HepG2 (cell line): Measurements from ENCODE around the gene UBE2M. TPM values are rescaled to one million over a fixed set of nuclear protein-coding genes. Genes with fewer than 3 reads are reported as not detected.

Source experiments
- ERF ChIP-seq: IDR thresholded peaks from 2 replicates; pipeline ENCODE4 v1.6.1; 2018; ENCODE audit warnings: missing biosample characterization, missing genetic modification reagents
- KLF11 ChIP-seq: IDR thresholded peaks from 2 replicates; pipeline ENCODE4 v1.6.1; 2016; ENCODE audit warnings: missing compliant biosample characterization
- MATR3 ChIP-seq: sonication (generic); formaldehyde crosslinking; IDR thresholded peaks from 2 replicates; pipeline ENCODE4 v1.4.0; 2020; ENCODE audit warnings: missing genetic modification reagents
- MTA1 ChIP-seq: sonication (generic); formaldehyde crosslinking; IDR thresholded peaks from 2 replicates; pipeline ENCODE4 v1.4.0; 2020; ENCODE audit warnings: missing genetic modification reagents, mild to moderate bottlenecking, borderline replicate concordance
- MXI1 ChIP-seq: IDR thresholded peaks from 3 replicates; pipeline ENCODE4 v1.6.1; 2012; ENCODE audit warnings: low read depth, low read length, inconsistent platforms, borderline replicate concordance
- SRY ChIP-seq: sonication (generic); formaldehyde crosslinking; IDR thresholded peaks from 2 replicates; pipeline ENCODE4 v1.8.0; 2022; ENCODE audit warnings: mild to moderate bottlenecking, missing genetic modification reagents
- TSC22D2 ChIP-seq: sonication (generic); formaldehyde crosslinking; IDR thresholded peaks from 2 replicates; pipeline ENCODE4 v1.5.1; 2020; ENCODE audit warnings: missing genetic modification reagents, mild to moderate bottlenecking, borderline replicate concordance
- ZFP36L2 ChIP-seq: sonication (generic); formaldehyde crosslinking; IDR thresholded peaks from 2 replicates; pipeline ENCODE4 v1.4.0; 2020; ENCODE audit warnings: missing genetic modification reagents
- ZFX ChIP-seq: sonication (generic); formaldehyde crosslinking; IDR thresholded peaks from 2 replicates; pipeline ENCODE4 v1.4.0; 2020; ENCODE audit warnings: mild to moderate bottlenecking, low read depth, missing genetic modification reagents, moderate library complexity
- ZNF17 ChIP-seq: sonication (generic); formaldehyde crosslinking; IDR thresholded peaks from 2 replicates; pipeline ENCODE4 v1.5.0; 2020; ENCODE audit warnings: mild to moderate bottlenecking, missing genetic modification reagents
- ZNF260 ChIP-seq: sonication (generic); formaldehyde crosslinking; IDR thresholded peaks from 2 replicates; pipeline ENCODE4 v1.4.0; 2020; ENCODE audit warnings: missing genetic modification reagents, low read depth, mild to moderate bottlenecking, borderline replicate concordance
- ZNF543 ChIP-seq: sonication (generic); formaldehyde crosslinking; IDR thresholded peaks from 2 replicates; pipeline ENCODE4 v1.4.0; 2020; ENCODE audit warnings: mild to moderate bottlenecking, missing genetic modification reagents
- ZNF567 ChIP-seq: sonication (generic); formaldehyde crosslinking; IDR thresholded peaks from 2 replicates; pipeline ENCODE4 v1.8.1; 2023; ENCODE audit warnings: mild to moderate bottlenecking, missing genetic modification reagents, borderline replicate concordance
- ZNF569 ChIP-seq: sonication (generic); formaldehyde crosslinking; IDR thresholded peaks from 2 replicates; pipeline ENCODE4 v1.5.0; 2020; ENCODE audit warnings: mild to moderate bottlenecking, missing genetic modification reagents, moderate library complexity, borderline replicate concordance
- ZNF674 ChIP-seq: sonication (generic); formaldehyde crosslinking; IDR thresholded peaks from 2 replicates; pipeline ENCODE4 v1.5.0; 2020; ENCODE audit warnings: low read depth, mild to moderate bottlenecking, missing genetic modification reagents
- polyA plus RNA-seq, 8 experiments: library from polyadenylated mRNA; depleted of rRNA in 3 of 8; stranded (reverse) in 7 of 8; unstranded in 1 of 8; fragments of >200 nt; fragmentation: Illumina TruSeq in 4 of 8; extraction: Trizol in 4 of 8; gene quantifications; 2 replicates each; pipeline versions ENCODE4 v1.2.1 to v1.2.3, GENCODE V29; 2011 to 2016; ENCODE audit warnings: low read depth in 4 of 8, missing spikeins in 1 of 8, mixed read lengths in 1 of 8; ENCODE audit not compliant: insufficient read depth in 1 of 8
- total RNA-seq, 5 experiments: library from RNA; depleted of rRNA; stranded (reverse); fragments of >200 nt; fragmentation: Illumina TruSeq; extraction: Trizol; gene quantifications; 2 replicates each; pipeline ENCODE4 v1.2.3, GENCODE V29; 2016; ENCODE audit warnings: low read depth in 1 of 5
- TF ChIP-seq, protein P1 (sequence below): sonication (generic); formaldehyde crosslinking; IDR thresholded peaks from 2 replicates; pipeline ENCODE4 v1.5.1; 2020; ENCODE audit warnings: missing genetic modification reagents, mild to moderate bottlenecking, borderline replicate concordance
- TF ChIP-seq, protein P2 (sequence below): sonication (generic); formaldehyde crosslinking; IDR thresholded peaks from 2 replicates; pipeline ENCODE4 v1.4.0; 2020; ENCODE audit warnings: missing genetic modification reagents
- TF ChIP-seq, protein P3 (sequence below): sonication (generic); formaldehyde crosslinking; IDR thresholded peaks from 2 replicates; pipeline ENCODE4 v1.4.0; 2020; ENCODE audit warnings: missing genetic modification reagents
- TF ChIP-seq, protein P4 (sequence below): IDR thresholded peaks from 2 replicates; pipeline ENCODE4 v1.6.1; 2016; ENCODE audit warnings: missing compliant biosample characterization, missing genetic modification reagents, borderline replicate concordance

Gene UBE2M
- total and polyA plus RNA-seq, 2 of the 13 experiments (the other 11 are each of a cell fraction or from before 2014, with no cell fraction given) = 36.2 to 50.3 TPM

DNA sequence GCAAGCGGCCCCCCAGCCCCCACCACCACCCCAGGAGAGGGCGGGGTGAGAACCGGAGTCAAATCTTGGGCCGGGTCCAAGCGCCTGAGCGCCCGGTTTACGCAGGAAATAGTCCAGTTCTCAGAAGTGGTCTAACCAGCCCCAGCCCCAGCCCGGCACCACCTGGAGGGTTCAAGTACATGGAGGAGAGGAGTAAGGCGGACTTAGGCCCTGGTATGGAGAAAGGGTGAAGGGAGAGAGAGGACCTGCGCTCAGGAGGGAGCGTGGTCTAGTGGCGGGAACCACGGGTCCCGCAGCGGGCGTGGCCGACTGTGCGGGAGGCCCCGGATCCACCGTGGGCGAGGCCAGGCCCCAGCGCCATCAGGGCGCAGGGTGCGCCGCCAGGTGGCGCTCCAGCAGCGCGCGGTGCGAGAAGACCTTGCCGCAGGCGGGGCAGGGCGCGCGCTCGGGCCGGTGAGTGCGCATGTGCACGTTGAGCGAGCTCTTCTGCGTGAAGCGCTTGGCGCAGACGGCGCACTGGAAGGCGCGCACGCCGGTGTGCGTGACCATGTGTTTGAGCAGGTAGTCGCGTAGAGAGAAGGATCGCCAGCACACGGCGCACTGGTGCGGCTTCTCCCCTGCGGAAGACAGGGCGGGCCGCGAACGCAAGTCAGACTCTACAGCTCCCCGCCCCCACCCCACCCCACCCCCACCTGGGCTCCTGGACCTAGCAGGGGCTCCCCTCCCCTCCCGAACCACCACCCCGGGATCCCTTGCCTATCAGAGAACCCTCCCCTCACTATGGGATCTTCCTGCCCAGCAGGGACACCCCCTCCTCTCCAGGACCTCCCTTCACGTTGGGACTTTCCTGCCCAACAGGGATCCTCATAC, 44.5 kb downstream of the UBE2M start (continued):
- TF ChIP-seq, protein P1, sequence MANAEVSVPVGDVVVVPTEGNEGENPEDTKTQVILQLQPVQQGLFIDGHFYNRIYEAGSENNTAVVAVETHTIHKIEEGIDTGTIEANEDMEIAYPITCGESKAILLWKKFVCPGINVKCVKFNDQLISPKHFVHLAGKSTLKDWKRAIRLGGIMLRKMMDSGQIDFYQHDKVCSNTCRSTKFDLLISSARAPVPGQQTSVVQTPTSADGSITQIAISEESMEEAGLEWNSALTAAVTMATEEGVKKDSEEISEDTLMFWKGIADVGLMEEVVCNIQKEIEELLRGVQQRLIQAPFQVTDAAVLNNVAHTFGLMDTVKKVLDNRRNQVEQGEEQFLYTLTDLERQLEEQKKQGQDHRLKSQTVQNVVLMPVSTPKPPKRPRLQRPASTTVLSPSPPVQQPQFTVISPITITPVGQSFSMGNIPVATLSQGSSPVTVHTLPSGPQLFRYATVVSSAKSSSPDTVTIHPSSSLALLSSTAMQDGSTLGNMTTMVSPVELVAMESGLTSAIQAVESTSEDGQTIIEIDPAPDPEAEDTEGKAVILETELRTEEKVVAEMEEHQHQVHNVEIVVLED = peak; percentile 96
- TF ChIP-seq, protein P2, sequence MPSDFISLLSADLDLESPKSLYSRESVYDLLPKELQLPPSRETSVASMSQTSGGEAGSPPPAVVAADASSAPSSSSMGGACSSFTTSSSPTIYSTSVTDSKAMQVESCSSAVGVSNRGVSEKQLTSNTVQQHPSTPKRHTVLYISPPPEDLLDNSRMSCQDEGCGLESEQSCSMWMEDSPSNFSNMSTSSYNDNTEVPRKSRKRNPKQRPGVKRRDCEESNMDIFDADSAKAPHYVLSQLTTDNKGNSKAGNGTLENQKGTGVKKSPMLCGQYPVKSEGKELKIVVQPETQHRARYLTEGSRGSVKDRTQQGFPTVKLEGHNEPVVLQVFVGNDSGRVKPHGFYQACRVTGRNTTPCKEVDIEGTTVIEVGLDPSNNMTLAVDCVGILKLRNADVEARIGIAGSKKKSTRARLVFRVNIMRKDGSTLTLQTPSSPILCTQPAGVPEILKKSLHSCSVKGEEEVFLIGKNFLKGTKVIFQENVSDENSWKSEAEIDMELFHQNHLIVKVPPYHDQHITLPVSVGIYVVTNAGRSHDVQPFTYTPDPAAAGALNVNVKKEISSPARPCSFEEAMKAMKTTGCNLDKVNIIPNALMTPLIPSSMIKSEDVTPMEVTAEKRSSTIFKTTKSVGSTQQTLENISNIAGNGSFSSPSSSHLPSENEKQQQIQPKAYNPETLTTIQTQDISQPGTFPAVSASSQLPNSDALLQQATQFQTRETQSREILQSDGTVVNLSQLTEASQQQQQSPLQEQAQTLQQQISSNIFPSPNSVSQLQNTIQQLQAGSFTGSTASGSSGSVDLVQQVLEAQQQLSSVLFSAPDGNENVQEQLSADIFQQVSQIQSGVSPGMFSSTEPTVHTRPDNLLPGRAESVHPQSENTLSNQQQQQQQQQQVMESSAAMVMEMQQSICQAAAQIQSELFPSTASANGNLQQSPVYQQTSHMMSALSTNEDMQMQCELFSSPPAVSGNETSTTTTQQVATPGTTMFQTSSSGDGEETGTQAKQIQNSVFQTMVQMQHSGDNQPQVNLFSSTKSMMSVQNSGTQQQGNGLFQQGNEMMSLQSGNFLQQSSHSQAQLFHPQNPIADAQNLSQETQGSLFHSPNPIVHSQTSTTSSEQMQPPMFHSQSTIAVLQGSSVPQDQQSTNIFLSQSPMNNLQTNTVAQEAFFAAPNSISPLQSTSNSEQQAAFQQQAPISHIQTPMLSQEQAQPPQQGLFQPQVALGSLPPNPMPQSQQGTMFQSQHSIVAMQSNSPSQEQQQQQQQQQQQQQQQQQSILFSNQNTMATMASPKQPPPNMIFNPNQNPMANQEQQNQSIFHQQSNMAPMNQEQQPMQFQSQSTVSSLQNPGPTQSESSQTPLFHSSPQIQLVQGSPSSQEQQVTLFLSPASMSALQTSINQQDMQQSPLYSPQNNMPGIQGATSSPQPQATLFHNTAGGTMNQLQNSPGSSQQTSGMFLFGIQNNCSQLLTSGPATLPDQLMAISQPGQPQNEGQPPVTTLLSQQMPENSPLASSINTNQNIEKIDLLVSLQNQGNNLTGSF (CRISPR knock-in tag) = peak; percentile 70; the same call in 1 of the 2 replicates
- TF ChIP-seq ZNF674 (CRISPR knock-in tag) (no peak), KLF11 (no peak), ERF (CRISPR knock-in tag) (peak; percentile 90), ZNF567 (CRISPR knock-in tag) (no peak), MATR3 (CRISPR knock-in tag) (no peak), ZNF569 (CRISPR knock-in tag) (no peak), ZNF260 (CRISPR knock-in tag) (no peak), MTA1 (CRISPR knock-in tag) (peak; percentile 60; the same call in 1 of the 2 replicates), ZFX (peak; percentile 91), ZNF17 (no peak), MXI1 (peak; percentile 94; the same call in 2 of the 3 replicates), SRY (no peak; the same call in none of the 2 replicates), TSC22D2 (CRISPR knock-in tag) (no peak; the same call in 1 of the 2 replicates), ZFP36L2 (no peak), ZNF543 (CRISPR knock-in tag) (peak; percentile 51; the same call in 1 of the 2 replicates)
- TF ChIP-seq, protein P3, sequence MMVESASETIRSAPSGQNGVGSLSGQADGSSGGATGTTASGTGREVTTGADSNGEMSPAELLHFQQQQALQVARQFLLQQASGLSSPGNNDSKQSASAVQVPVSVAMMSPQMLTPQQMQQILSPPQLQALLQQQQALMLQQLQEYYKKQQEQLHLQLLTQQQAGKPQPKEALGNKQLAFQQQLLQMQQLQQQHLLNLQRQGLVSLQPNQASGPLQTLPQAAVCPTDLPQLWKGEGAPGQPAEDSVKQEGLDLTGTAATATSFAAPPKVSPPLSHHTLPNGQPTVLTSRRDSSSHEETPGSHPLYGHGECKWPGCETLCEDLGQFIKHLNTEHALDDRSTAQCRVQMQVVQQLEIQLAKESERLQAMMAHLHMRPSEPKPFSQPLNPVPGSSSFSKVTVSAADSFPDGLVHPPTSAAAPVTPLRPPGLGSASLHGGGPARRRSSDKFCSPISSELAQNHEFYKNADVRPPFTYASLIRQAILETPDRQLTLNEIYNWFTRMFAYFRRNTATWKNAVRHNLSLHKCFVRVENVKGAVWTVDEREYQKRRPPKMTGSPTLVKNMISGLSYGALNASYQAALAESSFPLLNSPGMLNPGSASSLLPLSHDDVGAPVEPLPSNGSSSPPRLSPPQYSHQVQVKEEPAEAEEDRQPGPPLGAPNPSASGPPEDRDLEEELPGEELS (CRISPR knock-in tag) = peak; percentile 25; the same call in 1 of the 2 replicates
- TF ChIP-seq, protein P4, sequence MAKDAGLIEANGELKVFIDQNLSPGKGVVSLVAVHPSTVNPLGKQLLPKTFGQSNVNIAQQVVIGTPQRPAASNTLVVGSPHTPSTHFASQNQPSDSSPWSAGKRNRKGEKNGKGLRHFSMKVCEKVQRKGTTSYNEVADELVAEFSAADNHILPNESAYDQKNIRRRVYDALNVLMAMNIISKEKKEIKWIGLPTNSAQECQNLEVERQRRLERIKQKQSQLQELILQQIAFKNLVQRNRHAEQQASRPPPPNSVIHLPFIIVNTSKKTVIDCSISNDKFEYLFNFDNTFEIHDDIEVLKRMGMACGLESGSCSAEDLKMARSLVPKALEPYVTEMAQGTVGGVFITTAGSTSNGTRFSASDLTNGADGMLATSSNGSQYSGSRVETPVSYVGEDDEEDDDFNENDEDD (CRISPR knock-in tag) = peak; percentile 95
